Measurements from ENCODE around the gene PAX6.
"Not testable (repeated sequence)": the region's sequence is repeated elsewhere in the genome, so short reads cannot be mapped to it uniquely, and the experiment has no call there.

Gene PAX6

DNA sequence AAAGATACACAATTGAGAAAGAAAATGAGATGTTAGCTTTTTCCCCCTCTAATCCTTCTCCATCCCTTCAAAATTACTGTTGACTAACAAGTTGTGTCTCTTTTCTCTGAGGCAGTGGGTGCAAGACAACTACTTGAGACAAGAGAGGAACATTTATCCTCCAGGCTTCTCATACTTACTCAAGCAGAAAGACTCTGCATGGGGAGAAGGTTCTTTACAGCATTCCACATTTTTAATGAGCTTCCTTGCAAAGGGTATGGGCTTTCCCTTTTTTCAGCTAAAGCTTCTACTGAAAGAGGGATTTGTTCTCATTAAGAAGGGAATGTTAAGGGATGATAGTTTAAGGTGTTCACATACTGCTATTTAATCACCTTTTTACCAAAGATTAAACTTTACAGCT is 47.8 kb downstream of the PAX6 start:
- no peak for DNase-seq

DNA sequence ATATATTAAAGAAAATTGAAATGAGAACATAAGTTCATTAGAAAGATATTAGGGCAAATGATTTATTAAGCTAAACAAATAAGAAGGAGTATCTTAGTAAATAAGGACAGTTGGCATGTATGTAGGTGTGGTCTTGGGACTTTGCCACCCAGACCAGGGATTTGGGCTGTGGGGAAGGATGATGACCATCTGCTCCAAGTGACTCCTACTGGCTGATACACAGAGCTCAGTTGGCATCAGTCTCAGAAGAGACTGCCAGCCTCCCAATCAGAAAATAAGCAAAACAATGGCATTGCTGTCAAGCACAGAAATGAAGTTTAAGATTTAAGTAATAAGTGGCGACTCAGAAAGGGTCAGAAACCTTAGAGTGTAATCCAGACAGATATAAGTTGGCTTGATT is 49.5 kb downstream of the PAX6 start:
- DNase-seq, result no peak

DNA sequence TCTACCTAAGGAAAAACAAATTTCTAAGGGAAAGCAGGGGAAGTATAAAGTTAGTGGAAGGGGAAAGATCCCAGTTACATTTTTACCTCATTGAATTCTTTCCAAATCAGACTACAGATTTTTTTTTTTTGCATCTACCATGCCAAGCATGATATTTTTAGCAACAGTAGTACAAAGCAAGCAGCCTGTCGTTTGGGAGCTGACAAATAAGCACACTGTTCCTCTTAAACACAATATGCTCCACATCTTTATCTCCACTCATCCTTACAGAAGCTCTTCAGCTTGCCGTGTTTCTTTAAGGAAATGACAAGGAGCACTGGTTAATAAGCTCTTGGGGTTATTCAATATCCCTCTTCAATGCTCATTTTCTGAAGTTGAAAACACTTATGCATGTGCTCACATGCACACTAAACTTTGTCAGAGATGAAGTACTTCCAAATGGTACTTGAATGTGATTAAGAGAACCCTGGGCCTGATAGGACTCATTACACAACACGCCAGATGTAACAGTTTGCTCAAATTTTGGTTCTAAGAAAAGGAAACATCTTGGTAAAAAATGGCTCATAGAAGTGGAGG is 53.8 kb downstream of the PAX6 start:
- no peak for DNase-seq

DNA sequence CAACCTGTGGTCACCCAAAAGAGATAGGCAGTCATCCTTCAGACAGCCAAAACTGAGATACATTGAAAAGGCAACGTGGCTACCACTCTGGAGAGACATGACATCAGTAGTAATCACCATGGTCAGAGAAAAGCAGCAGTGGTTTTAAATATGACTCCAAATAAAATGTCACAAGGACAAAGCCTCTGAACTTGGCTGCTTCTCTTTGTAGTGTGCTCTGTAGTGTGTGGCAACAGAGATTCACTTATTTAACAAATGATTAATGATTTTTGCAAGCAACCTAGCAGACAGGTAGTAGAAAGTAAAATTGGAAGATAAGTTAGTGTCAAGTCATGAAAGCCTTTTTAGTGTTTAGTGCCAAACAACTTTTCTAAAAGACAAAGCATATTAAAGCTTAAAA is 63.5 kb downstream of the PAX6 start:
- DNase-seq, result no peak

DNA sequence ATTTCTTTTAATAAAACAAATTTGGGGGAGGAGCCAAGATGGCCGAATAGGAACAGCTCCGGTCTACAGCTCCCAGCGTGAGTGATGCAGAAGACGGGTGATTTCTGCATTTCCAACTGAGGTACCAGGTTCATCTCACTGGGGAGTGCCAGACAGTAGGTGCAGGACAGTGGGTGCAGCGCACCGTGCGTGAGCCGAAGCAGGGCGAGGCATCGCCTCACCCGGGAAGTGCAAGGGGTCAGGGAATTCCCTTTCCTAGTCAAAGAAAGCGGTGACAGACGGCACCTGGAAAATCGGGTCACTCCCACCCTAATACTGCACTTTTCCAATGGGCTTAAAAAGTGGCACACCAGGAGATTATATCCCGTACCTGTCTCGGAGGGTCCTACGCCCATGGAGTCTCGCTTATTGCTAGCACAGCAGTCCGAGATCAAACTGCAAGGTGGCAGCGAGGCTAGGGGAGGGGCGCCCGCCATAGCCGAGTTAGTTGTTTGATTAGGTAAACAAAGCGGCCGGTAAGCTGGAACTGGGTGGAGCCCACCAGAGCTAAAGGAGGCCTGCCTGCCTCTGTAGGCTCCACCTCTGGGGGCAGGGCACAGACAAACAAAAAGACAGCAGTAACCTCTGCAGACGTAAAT is 70.3 kb downstream of the PAX6 start:
- not testable (repeated sequence) for DNase-seq

DNA sequence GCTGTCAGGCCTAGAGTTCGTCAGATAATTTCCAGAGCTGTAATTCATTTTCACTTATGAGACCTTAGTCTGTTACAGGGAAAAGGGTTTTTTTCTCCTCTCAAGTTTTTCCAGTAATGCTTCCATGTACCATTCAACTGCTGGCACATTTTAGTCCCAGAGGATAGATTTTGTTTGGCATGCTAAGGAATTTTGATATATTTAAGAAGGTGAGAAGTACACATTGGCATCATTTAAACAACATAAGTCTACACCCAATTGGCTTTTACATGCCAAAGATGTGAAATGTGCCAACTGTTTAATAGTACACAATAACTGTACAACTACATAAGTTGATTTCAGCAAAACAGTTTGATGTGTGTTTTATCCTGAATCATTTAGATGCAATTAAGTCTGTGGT is 71.0 kb downstream of the PAX6 start:
- DNase-seq, result no peak

All from inflammatory macrophage treated with lipopolysaccharide for 4 hours (primary cell).